Body of pancreas (tissue), 4 donors: ENCODE results near the gene CDKAL1.

Experiments
- POLR2A ChIP-seq, 3 donors: fragments of 450-650 bp; IDR thresholded peaks; one replicate each; pipeline ENCODE4 v1.6.1; 2016; ENCODE audit warnings: antibody characterized with exemption in 3 of 3, mild to moderate bottlenecking in 2 of 3
- TF ChIP-seq, protein P1 (sequence below), 7 experiments: fragments of 450-650 bp in 4 of 7; fragments of 200-600 bp in 3 of 7; sonication (generic) in 3 of 7; IDR thresholded peaks; one replicate each; pipeline ENCODE4 v1.5.1; 2016 to 2019; ENCODE audit warnings: antibody characterized with exemption in 7 of 7

DNA sequence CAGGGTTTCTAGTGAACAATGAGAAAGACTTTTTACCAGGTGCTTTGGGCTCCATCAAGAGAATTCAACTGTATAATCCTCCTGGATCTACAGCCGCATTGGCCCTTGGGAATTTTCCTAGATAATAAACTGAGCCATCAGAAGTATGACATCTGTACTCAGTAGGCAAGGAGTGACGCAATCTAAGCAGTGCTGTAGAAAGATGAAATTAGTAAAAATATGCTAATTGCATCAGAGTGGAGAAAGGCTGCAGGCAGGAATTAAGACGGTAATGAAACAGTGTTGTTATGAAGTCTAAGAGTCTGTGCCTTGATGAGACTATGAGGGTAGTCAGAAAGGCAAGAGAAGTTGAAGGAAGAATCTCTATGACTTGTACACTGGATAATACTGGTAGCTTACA, 551.4 kb downstream of the CDKAL1 start:
- TF ChIP-seq, protein P1, sequence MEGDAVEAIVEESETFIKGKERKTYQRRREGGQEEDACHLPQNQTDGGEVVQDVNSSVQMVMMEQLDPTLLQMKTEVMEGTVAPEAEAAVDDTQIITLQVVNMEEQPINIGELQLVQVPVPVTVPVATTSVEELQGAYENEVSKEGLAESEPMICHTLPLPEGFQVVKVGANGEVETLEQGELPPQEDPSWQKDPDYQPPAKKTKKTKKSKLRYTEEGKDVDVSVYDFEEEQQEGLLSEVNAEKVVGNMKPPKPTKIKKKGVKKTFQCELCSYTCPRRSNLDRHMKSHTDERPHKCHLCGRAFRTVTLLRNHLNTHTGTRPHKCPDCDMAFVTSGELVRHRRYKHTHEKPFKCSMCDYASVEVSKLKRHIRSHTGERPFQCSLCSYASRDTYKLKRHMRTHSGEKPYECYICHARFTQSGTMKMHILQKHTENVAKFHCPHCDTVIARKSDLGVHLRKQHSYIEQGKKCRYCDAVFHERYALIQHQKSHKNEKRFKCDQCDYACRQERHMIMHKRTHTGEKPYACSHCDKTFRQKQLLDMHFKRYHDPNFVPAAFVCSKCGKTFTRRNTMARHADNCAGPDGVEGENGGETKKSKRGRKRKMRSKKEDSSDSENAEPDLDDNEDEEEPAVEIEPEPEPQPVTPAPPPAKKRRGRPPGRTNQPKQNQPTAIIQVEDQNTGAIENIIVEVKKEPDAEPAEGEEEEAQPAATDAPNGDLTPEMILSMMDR (IDR thresholded peaks at IDR 0.05), result no peak
- TF ChIP-seq POLR2A (IDR thresholded peaks at IDR 0.05), result no peak
